K562 (cell line): ENCODE data around the gene RNFT2. TPM values are rescaled to one million over a fixed set of nuclear protein-coding genes. Genes with fewer than 3 reads are reported as not detected.

Experiments used
- CCNT2 ChIP-seq: IDR thresholded peaks from 2 replicates; pipeline ENCODE4 v1.6.1; 2011; ENCODE audit warnings: borderline replicate concordance, low read depth, mild to moderate bottlenecking, moderate library complexity, mixed read lengths, low read length; ENCODE audit not compliant: insufficient read length; ENCODE audit errors: extremely low read depth
- CTBP1 ChIP-seq: fragments of 450-650 bp; IDR thresholded peaks from 2 replicates; pipeline ENCODE4 v1.6.1; 2016; ENCODE audit warnings: borderline replicate concordance
- E2F6 ChIP-seq, 2 experiments: IDR thresholded peaks; 2 replicates each; pipeline ENCODE4 v1.6.1; 2011; ENCODE audit warnings: borderline replicate concordance in 1 of 2, control low read depth in 1 of 2, low read depth in 1 of 2, low read length in 1 of 2, mild to moderate bottlenecking in 1 of 2, mixed read lengths in 1 of 2, moderate library complexity in 1 of 2; ENCODE audit not compliant: insufficient read depth in 1 of 2, insufficient read length in 1 of 2, poor library complexity in 1 of 2, severe bottlenecking in 1 of 2; ENCODE audit errors: extremely low read depth in 1 of 2
- ELF1 ChIP-seq: fragments of 200-800 bp; sonication (Bioruptor generic); IDR thresholded peaks from 2 replicates; pipeline ENCODE4 v1.6.1; 2016; ENCODE audit warnings: missing genetic modification characterization, missing compliant biosample characterization
- EZH2 ChIP-seq: IDR thresholded peaks from 2 replicates; pipeline ENCODE4 v1.6.1; 2012; ENCODE audit warnings: low read depth, mild to moderate bottlenecking, inconsistent platforms, low read length, borderline replicate concordance
- HCFC1 ChIP-seq: IDR thresholded peaks from 2 replicates; pipeline ENCODE4 v1.6.1; 2012; ENCODE audit warnings: low read depth, low read length, improper control_type of control experiment
- MAFK ChIP-seq: IDR thresholded peaks from 2 replicates; pipeline ENCODE4 v1.6.1; 2011; ENCODE audit warnings: low read length, improper control_type of control experiment
- MECOM ChIP-seq: fragments of 250-450 bp; sonication (Bioruptor Pico); IDR thresholded peaks from 2 replicates; pipeline ENCODE4 v1.8.0; 2022; ENCODE audit warnings: inconsistent platforms
- MYNN ChIP-seq, 2 experiments: sonication (generic); formaldehyde crosslinking in 1 of 2; IDR thresholded peaks; 2 replicates each; pipeline versions ENCODE4 v1.5.0 to v1.6.1; 2016 to 2020; ENCODE audit warnings: antibody characterized with exemption in 1 of 2, missing genetic modification reagents in 1 of 2
- NELFE ChIP-seq: IDR thresholded peaks from 2 replicates; pipeline ENCODE4 v1.6.1; 2011; ENCODE audit warnings: mild to moderate bottlenecking; ENCODE audit not compliant: insufficient read depth, insufficient read length
- NR2C2 ChIP-seq, 2 experiments: fragments of 200-800 bp in 1 of 2; sonication (Bioruptor generic) in 1 of 2; sonication (generic) in 1 of 2; formaldehyde crosslinking in 1 of 2; IDR thresholded peaks; 2 replicates each; pipeline versions ENCODE4 v1.6.1 to v1.8.0; 2016 to 2022; ENCODE audit warnings: mild to moderate bottlenecking in 1 of 2, missing compliant biosample characterization in 1 of 2, missing genetic modification characterization in 1 of 2, missing genetic modification reagents in 1 of 2
- PURB ChIP-seq: sonication (generic); formaldehyde crosslinking; IDR thresholded peaks from 2 replicates; pipeline ENCODE4 v1.9.0; 2021; ENCODE audit warnings: low read depth, mild to moderate bottlenecking, missing genetic modification reagents
- RFX1 ChIP-seq: fragments of 450-650 bp; IDR thresholded peaks from 2 replicates; pipeline ENCODE4 v1.6.1; 2016; ENCODE audit warnings: mild to moderate bottlenecking, moderate library complexity
- TCF7 ChIP-seq: sonication (generic); IDR thresholded peaks from 2 replicates; pipeline ENCODE4 v1.6.1; 2016; ENCODE audit warnings: antibody characterized with exemption, borderline replicate concordance
- TFAP4 ChIP-seq: sonication (generic); formaldehyde crosslinking; IDR thresholded peaks from 2 replicates; pipeline ENCODE4 v1.8.0; 2022; ENCODE audit warnings: missing genetic modification reagents, mild to moderate bottlenecking, moderate library complexity, borderline replicate concordance
- YY1 ChIP-seq, 3 experiments: IDR thresholded peaks; 2 replicates each; pipeline ENCODE4 v1.6.1; 2011; ENCODE audit warnings: low read length in 2 of 3, mild to moderate bottlenecking in 2 of 3, moderate library complexity in 2 of 3, borderline replicate concordance in 1 of 3, control low read depth in 1 of 3, low read depth in 1 of 3; ENCODE audit not compliant: insufficient read depth in 3 of 3, insufficient replicate concordance in 2 of 3, control insufficient read depth in 1 of 3, insufficient read length in 1 of 3; ENCODE audit errors: extremely low read depth in 1 of 3
- ZNF280A ChIP-seq: fragments of 450-650 bp; IDR thresholded peaks from 2 replicates; pipeline ENCODE4 v1.6.1; 2018; ENCODE audit warnings: mild to moderate bottlenecking, low read depth; ENCODE audit not compliant: partially characterized antibody
- ZNF551 ChIP-seq: fragments of 250-450 bp; sonication (Bioruptor Pico); IDR thresholded peaks from 2 replicates; pipeline ENCODE4 v1.5.0; 2021; ENCODE audit warnings: mild to moderate bottlenecking, moderate library complexity
- ZNF668 ChIP-seq: fragments of 250-450 bp; sonication (Bioruptor Pico); IDR thresholded peaks from 2 replicates; pipeline ENCODE4 v1.8.0; 2022; ENCODE audit warnings: mild to moderate bottlenecking, inconsistent platforms
- ZSCAN29 ChIP-seq: fragments of 450-650 bp; IDR thresholded peaks from 2 replicates; pipeline ENCODE4 v1.6.1; 2017
- polyA plus RNA-seq, 8 experiments: library from polyadenylated mRNA; depleted of rRNA in 4 of 8; stranded (reverse) in 5 of 8; unstranded in 3 of 8; fragments of >200 nt; fragmentation: Nextera tagmentation in 2 of 8; fragmentation: Illumina TruSeq in 1 of 8; extraction: Ambion mirVana in 2 of 8; extraction: Trizol in 1 of 8; gene quantifications; 2 replicates each; pipeline versions ENCODE4 v1.2.1 to v1.2.3, GENCODE V29; 2011 to 2014; ENCODE audit warnings: inconsistent platforms in 1 of 8, missing spikeins in 1 of 8
- total RNA-seq, 7 experiments: library from RNA; depleted of rRNA in 6 of 7; stranded (reverse); fragments of >200 nt in 6 of 7; fragmentation: Illumina TruSeq in 2 of 7; extraction: Trizol in 2 of 7; gene quantifications; 2 replicates each; pipeline versions ENCODE4 v1.2.1 to v1.2.3, GENCODE V29; 2011 to 2021; ENCODE audit warnings: low replicate concordance in 1 of 7

Gene RNFT2
- total and polyA plus RNA-seq, 9 of the 15 experiments (the other 6 are each of a cell fraction or from before 2014, with no cell fraction given): 3.6 to 26.3 (median 9.5) TPM

- TF ChIP-seq NR2C2 (CRISPR knock-in tag; IDR thresholded peaks at IDR 0.05) (no peak), NR2C2 (tag; IDR thresholded peaks at IDR 0.05) (peak; percentile 45; the same call in 1 of the 2 replicates), RFX1 (peak; percentile 78), PURB (CRISPR knock-in tag) (no peak), HCFC1 (peak; percentile 58), CTBP1 (peak; percentile 95), TFAP4 (CRISPR knock-in tag) (peak; percentile 88), MYNN (IDR thresholded peaks at IDR 0.05) (0 out of 2 replicates have a peak, but pooled peaks have one; percentile 29), MYNN (CRISPR knock-in tag; IDR thresholded peaks at IDR 0.05) (no peak), ZSCAN29 (no peak), CCNT2 (peak; percentile 48), EZH2 (0 out of 2 replicates have a peak, but pooled peaks have one; percentile 53), NELFE (no peak), ZNF668 (CRISPR knock-in tag) (0 out of 2 replicates have a peak, but pooled peaks have one; percentile 34), YY1 (IDR thresholded peaks at IDR 0.05; ENCODE audit: borderline replicate concordance in 1 of 3, control insufficient read depth in 1 of 3, extremely low read depth in 1 of 3, insufficient read depth in 3 of 3, insufficient read length in 1 of 3, insufficient replicate concordance in 2 of 3, low read depth in 1 of 3, low read length in 2 of 3) (peak in 2 of 3 experiments; percentile 58 to 64), ELF1 (tag) (0 out of 2 replicates have a peak, but pooled peaks have one; percentile 9), E2F6 (IDR thresholded peaks at IDR 0.05; ENCODE audit: borderline replicate concordance in 1 of 2, extremely low read depth in 1 of 2, insufficient read depth in 1 of 2, insufficient read length in 1 of 2, low read depth in 1 of 2, low read length in 1 of 2, poor library complexity in 1 of 2, severe bottlenecking in 1 of 2) (peak; percentile 38 to 64), MAFK (no peak), MECOM (CRISPR knock-in tag) (no peak), ZNF551 (CRISPR knock-in tag) (no peak), ZNF280A (no peak), TCF7 (no peak)
These were observed at the start of gene RNFT2, which contains the start of gene SPRING1 (continued) for GRCh38 chr12:116737774-116738657.
